Measurements from ENCODE around the gene FETUB. TPM values are rescaled to one million over a fixed set of nuclear protein-coding genes. Genes with fewer than 3 reads are reported as not detected.
"Not testable (repeated sequence)": the region's sequence is repeated elsewhere in the genome, so short reads cannot be mapped to it uniquely, and the experiment has no call there.

FETUB gene
- polyA plus RNA-seq, 3 donors: not detected

GRCh38 chr3:186630950-186631641 is 9.1 kb upstream of the FETUB start:
- no peak for DNase-seq
- Histone ChIP-seq H4K20me1 (ENCODE audit: insufficient read depth, low read length) (no peaks in the 10 kb centered on the region), H3K79me2 (ENCODE audit: insufficient read depth, low read length) (no peaks in the 10 kb centered on the region), H3K36me3 (replicated peaks in 1 of 2; ENCODE audit: control insufficient read depth in 1 of 2, insufficient read depth in 2 of 2, low read length in 2 of 2) (no peaks in the 10 kb centered on the region), H3K9ac (ENCODE audit: insufficient read depth, low read length, poor library complexity, severe bottlenecking) (no peak overlapping the region), H3K27ac (ENCODE audit: low read depth in 1 of 2, low read length in 2 of 2) (no peak overlapping the region), H3K4me3 (replicated peaks in 1 of 3; ENCODE audit: low read depth in 2 of 3, low read length in 3 of 3) (no peak overlapping the region), H3K4me1 (ENCODE audit: control insufficient read depth in 1 of 2, insufficient read depth in 2 of 2, low read length in 2 of 2) (no peaks in the 10 kb centered on the region), H3K9me3 (replicated peaks in 1 of 2; ENCODE audit: control insufficient read depth in 1 of 2, insufficient read depth in 1 of 2, low read length in 2 of 2) (no peaks in the 10 kb centered on the region), H2AFZ (ENCODE audit: insufficient read depth, low read depth, low read length, poor library complexity, severe bottlenecking) (no peak overlapping the region), H3K27me3 (ENCODE audit: control insufficient read depth in 2 of 2, insufficient read depth in 2 of 2, low read length in 2 of 2) (peaks cover 0 to 2% of the 10 kb centered on the region in 2 donors), H3K4me2 (replicated peaks; ENCODE audit: extremely low read depth, low read length, poor library complexity, severe bottlenecking) (no peak overlapping the region)
- peaks cover 0 to 4% (median 0%) of the 10 kb centered on the region in 7 donors for H3K9me3 Mint-ChIP-seq
- peaks cover 4 to 9% (median 6%) of the 10 kb centered on the region in 3 donors for H3K27me3 Mint-ChIP-seq (ENCODE audit: low read depth in 3 of 3)
- H3K36me3 Mint-ChIP-seq: no peaks in the 10 kb centered on the region
- no peaks in the 10 kb centered on the region for H3K4me1 Mint-ChIP-seq
- no peak overlapping the region for H3K4me3 Mint-ChIP-seq
- WGBS (ENCODE audit: insufficient coverage): 78% methylated on average over 5 of the region's 6 CpGs
- TF ChIP-seq CTCF (IDR thresholded peaks at IDR 0.05): no peak
- no peak overlapping the region for H3K27ac Mint-ChIP-seq
- intact Hi-C loops (cut with micrococcal nuclease): no loop called here

- no peaks in the 10 kb centered on the region for H3K4me1 ChIP-seq (ENCODE audit: control insufficient read depth in 1 of 2, insufficient read depth in 2 of 2, low read length in 2 of 2)
- no peak overlapping the region for H3K4me3 ChIP-seq (replicated peaks in 1 of 3; ENCODE audit: low read depth in 2 of 3, low read length in 3 of 3)
- intact Hi-C loops (cut with micrococcal nuclease): no loop called here
- no peak overlapping the region for H3K27ac ChIP-seq (ENCODE audit: low read depth in 1 of 2, low read length in 2 of 2)
- no peaks in the 10 kb centered on the region for H3K27me3 ChIP-seq (ENCODE audit: control insufficient read depth in 2 of 2, insufficient read depth in 2 of 2, low read length in 2 of 2)
- Mint-ChIP-seq H3K9me3 (peaks cover 0 to 4% (median 0%) of the 10 kb centered on the region in 7 donors), H3K27ac (no peak overlapping the region), H3K4me1 (no peaks in the 10 kb centered on the region), H3K4me3 (no peak overlapping the region), H3K27me3 (ENCODE audit: low read depth in 3 of 3) (peaks cover 4 to 13% (median 7%) of the 10 kb centered on the region in 3 donors), H3K36me3 (no peaks in the 10 kb centered on the region)
- H2AFZ ChIP-seq (ENCODE audit: insufficient read depth, low read depth, low read length, poor library complexity, severe bottlenecking): no peak overlapping the region
- no peak overlapping the region for H3K9ac ChIP-seq (ENCODE audit: insufficient read depth, low read length, poor library complexity, severe bottlenecking)
- no peaks in the 10 kb centered on the region for H3K79me2 ChIP-seq (ENCODE audit: insufficient read depth, low read length)
- H4K20me1 ChIP-seq (ENCODE audit: insufficient read depth, low read length): no peaks in the 10 kb centered on the region
- no peak for TF ChIP-seq CTCF (IDR thresholded peaks at IDR 0.05)
- no peaks in the 10 kb centered on the region for H3K36me3 ChIP-seq (replicated peaks in 1 of 2; ENCODE audit: control insufficient read depth in 1 of 2, insufficient read depth in 2 of 2, low read length in 2 of 2)
- DNase-seq: no peak
- no peak overlapping the region for H3K4me2 ChIP-seq (replicated peaks; ENCODE audit: extremely low read depth, low read length, poor library complexity, severe bottlenecking)
- no peaks in the 10 kb centered on the region for H3K9me3 ChIP-seq (replicated peaks in 1 of 2; ENCODE audit: control insufficient read depth in 1 of 2, insufficient read depth in 1 of 2, low read length in 2 of 2)
Measured at GRCh38 chr3:186633481-186633880, 6.7 kb upstream of the FETUB start.

- H3K27ac Mint-ChIP-seq; H3K9me3 Mint-ChIP-seq; H3K27ac ChIP-seq (ENCODE audit: low read depth in 1 of 2, low read length in 2 of 2); H3K36me3 Mint-ChIP-seq; H3K27me3 ChIP-seq (ENCODE audit: control insufficient read depth in 2 of 2, insufficient read depth in 2 of 2, low read length in 2 of 2); H3K9me3 ChIP-seq (replicated peaks in 1 of 2; ENCODE audit: control insufficient read depth in 1 of 2, insufficient read depth in 1 of 2, low read length in 2 of 2); H3K9ac ChIP-seq (ENCODE audit: insufficient read depth, low read length, poor library complexity, severe bottlenecking); DNase-seq; intact Hi-C loops (cut with micrococcal nuclease); H3K79me2 ChIP-seq (ENCODE audit: insufficient read depth, low read length); H2AFZ ChIP-seq (ENCODE audit: insufficient read depth, low read depth, low read length, poor library complexity, severe bottlenecking); H4K20me1 ChIP-seq (ENCODE audit: insufficient read depth, low read length); H3K4me1 Mint-ChIP-seq; H3K4me1 ChIP-seq (ENCODE audit: control insufficient read depth in 1 of 2, insufficient read depth in 2 of 2, low read length in 2 of 2); H3K36me3 ChIP-seq (replicated peaks in 1 of 2; ENCODE audit: control insufficient read depth in 1 of 2, insufficient read depth in 2 of 2, low read length in 2 of 2); H3K4me3 ChIP-seq (replicated peaks in 1 of 3; ENCODE audit: low read depth in 2 of 3, low read length in 3 of 3); H3K4me2 ChIP-seq (replicated peaks; ENCODE audit: extremely low read depth, low read length, poor library complexity, severe bottlenecking); H3K4me3 Mint-ChIP-seq: not testable (repeated sequence)
- no CpG with 5 or more reads among the region's 5 CpGs for whole genome bisulfite sequencing (ENCODE audit: insufficient coverage)
- peaks cover 4 to 15% (median 10%) of the 10 kb centered on the region in 3 donors for H3K27me3 Mint-ChIP-seq (ENCODE audit: low read depth in 3 of 3)
Measured at GRCh38 chr3:186634207-186634606, 6.0 kb upstream of the FETUB start.

All from CD14-positive monocyte (primary cell).